CD8-positive, alpha-beta memory T cell (primary cell): ENCODE measurements around the gene SAMD3. TPM values are rescaled to one million over a fixed set of nuclear protein-coding genes. Genes with fewer than 3 reads are reported as not detected.

Source experiments
- polyA plus RNA-seq: library from polyadenylated mRNA; unstranded; fragments of 300-500 nt; fragmentation: Illumina TruSeq; gene quantifications from one replicate; pipeline ENCODE4 v1.2.3, GENCODE V29; 2021
- total RNA-seq, 2 experiments: library from RNA; stranded (reverse); gene quantifications; one replicate each; pipeline ENCODE4 v1.2.3, GENCODE V29; 2021

Gene SAMD3
- total and polyA plus RNA-seq, 3 experiments from 2014 or later, result 12.5 to 220 (median 14.5) TPM

Other genes starting within 250 kb of the SAMD3 start
- 10 to 100 TPM; 10.2 to 11.1 TPM for gene L3MBTL3, start 204.4 kb downstream of the SAMD3 start, total RNA-seq
- 6.6 TPM for gene L3MBTL3, start 204.4 kb downstream of the SAMD3 start, polyA plus RNA-seq
- gene TMEM200A, start 143.1 kb upstream of the SAMD3 start, total RNA-seq, result 1 to 10 TPM; 1.4 to 1.7 TPM
- 1.5 TPM for gene TMEM200A, start 143.1 kb upstream of the SAMD3 start, polyA plus RNA-seq